ENCODE results near the gene MEGF9.
"Not testable (repeated sequence)": the region's sequence is repeated elsewhere in the genome, so short reads cannot be mapped to it uniquely, and the experiment has no call there.

MEGF9 gene

DNA sequence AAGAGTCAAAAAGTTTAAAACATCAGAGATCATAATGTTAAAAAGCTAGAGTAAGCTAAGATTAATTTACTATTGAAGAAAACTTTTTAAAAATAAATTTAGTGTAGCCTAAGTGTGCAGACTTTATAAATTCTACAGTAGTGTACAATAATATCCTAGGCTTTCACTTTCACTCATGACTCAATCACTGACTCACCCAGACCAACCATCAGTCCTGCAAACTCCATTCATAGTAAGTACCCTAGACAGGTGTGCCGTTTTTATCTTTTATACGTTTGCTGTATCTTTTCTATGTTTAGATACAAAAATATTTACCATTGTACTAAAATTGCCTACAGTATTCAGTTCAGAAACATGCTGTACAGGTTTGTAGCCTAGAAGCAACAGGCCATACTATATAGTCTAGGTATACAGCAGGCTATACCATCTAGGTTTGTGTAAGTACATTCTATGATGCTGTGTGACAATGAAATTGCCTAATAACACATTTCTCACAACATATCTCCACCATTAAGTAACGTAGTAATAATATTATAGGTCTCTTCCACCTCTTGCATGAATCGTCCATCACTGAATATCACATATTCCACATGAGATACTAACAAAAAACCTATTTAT is 59.2 kb downstream of the MEGF9 start:
- DNase-seq (ENCODE audit: low spot score): peak; percentile 5

DNA sequence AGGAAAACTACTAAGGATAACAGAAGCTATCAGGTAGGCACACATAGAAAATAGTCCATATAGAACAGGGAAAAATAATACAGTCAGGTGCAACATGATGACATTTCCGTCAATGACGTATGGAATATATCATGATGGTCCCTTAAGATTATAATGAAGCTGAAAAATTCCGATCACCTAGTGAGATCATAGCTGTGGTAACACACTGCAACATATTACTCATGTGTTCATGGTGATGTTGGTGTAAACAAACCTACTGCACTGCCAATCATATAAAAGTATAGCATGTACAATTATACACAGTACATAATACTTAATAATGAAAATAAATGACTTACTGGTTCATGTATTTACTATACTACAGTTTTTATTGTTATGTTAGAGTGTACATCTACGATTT is 60.0 kb downstream of the MEGF9 start:
- no peak for DNase-seq (ENCODE audit: low spot score)

GRCh38 chr9:120653762-120654161 is 60.5 kb downstream of the MEGF9 start:
- no peak for DNase-seq (ENCODE audit: low spot score)

DNA sequence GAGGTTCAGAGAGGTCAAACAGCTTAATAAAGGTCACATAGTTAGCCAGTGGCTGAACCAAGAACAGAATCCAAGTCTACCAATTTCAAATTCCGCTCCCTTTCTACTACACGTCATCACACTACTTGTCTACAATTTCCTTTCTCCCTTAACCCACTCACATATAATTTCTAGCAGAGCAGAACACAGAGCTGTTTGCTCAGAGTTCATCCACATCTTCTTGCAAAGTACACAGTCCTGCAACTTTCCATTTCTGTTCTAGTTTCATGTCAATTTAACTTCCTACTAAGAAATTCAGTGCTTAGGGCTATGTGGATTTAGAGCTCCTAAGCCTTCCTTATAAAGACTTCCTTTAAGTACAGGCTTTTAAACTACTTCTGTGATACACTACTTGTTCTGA is 61.3 kb downstream of the MEGF9 start:
- DNase-seq (ENCODE audit: low spot score): no peak

GRCh38 chr9:120650352-120650751 is 63.9 kb downstream of the MEGF9 start:
- no peak for DNase-seq (ENCODE audit: low spot score)

GRCh38 chr9:120648581-120649197 is 65.6 kb downstream of the MEGF9 start:
- no peak for DNase-seq (ENCODE audit: low spot score)

DNA sequence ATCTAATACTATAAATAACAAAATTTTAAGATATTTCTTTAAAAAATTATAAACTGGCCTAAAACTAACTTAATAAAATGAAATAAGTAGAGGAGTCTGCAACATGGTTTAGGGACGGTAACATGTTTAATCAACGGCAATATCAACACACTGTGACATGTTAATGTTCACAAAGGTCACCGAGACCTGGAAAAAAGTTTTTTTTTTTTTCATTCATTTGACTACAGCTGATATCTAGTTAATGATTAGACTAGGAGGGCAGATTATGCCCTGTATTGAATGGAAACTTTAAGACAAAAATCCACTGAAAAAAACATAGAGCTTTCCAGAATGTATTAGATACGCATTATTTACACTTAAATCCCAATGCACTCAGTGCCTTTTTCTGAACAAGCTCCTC is 67.3 kb downstream of the MEGF9 start:
- no peak for DNase-seq (ENCODE audit: low spot score)

DNA sequence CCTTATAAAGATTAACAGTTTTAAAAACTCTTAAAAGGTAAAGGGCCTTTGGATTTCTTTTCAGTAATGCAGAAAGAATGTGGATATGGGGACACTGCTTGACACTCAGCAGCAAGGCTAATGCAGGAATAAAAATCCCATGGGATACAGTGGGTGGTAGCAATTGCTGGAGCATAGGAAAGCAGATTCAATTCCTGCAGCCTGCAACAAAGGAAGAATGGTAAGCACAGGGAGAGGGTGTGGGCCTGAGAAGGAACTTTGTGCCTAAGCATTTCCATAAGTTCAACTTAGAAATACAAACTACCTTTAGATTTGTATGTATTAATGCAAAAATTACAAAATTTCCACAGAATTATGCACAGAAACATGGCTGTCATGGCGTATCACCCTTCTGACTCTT is 68.5 kb downstream of the MEGF9 start:
- DNase-seq (ENCODE audit: low spot score): peak; percentile 16

- DNase-seq (ENCODE audit: low spot score): no peak
Measured at GRCh38 chr9:120643061-120643460, 71.2 kb downstream of the MEGF9 start.

DNA sequence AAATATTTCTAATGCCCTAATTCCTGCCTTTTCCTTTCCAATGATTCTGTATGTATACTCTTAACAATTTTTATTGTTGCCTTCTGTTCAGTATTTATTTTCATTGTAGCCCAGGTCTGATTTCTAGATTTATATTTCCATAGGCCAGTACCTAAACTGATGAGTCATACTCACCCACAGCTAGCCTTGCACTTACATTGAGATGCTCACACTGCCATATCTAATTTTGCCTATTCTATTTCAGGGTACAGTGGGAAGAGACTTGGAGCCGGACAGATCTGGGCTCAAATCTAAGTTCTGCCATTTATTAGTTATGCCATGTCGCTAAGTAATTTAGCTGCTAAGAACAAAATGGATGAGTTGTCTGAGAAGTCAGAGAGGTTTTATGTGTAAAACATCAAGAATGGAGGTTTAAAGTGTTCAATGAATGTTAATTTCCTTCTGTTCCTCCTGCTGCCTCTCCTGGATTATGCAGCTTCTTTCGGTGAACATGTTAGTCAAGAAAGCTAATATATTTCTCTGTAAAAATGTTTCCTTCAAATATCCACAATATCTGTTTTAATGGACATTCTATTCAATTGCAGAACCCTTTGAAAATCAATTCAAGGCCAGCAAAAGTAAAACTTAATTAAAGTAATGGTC is 72.0 kb downstream of the MEGF9 start:
- no peak for DNase-seq (ENCODE audit: low spot score)

GRCh38 chr9:120640874-120641273 is 73.4 kb downstream of the MEGF9 start:
- DNase-seq (ENCODE audit: low spot score): not testable (repeated sequence)

- no peak for DNase-seq (ENCODE audit: low spot score)
Measured at GRCh38 chr9:120640380-120640779, 73.9 kb downstream of the MEGF9 start.

- no peak for DNase-seq (ENCODE audit: low spot score)
Measured at GRCh38 chr9:120637919-120638318, 76.4 kb downstream of the MEGF9 start.

- DNase-seq (ENCODE audit: low spot score): no peak
Measured at GRCh38 chr9:120636194-120636957, 77.9 kb downstream of the MEGF9 start.

DNA sequence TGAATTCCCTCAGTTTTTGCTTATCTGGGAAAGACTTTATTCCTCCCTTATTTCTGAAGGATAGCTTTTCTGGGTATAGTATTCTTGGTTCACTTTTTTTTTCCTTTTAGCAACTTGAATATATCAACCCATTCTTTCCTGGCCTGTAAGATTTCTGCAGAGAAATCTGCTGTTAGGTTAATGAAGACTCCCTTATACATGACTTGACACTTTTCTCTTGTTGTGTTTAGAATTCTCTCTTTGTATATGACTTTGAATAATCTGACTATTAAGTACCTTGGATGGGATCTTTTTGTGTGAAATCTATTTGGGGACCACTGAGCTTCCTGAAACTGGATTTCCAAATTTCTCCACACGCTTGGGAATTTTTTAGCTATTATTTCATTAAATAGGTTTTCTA is 79.3 kb downstream of the MEGF9 start:
- no peak for DNase-seq (ENCODE audit: low spot score)

DNA sequence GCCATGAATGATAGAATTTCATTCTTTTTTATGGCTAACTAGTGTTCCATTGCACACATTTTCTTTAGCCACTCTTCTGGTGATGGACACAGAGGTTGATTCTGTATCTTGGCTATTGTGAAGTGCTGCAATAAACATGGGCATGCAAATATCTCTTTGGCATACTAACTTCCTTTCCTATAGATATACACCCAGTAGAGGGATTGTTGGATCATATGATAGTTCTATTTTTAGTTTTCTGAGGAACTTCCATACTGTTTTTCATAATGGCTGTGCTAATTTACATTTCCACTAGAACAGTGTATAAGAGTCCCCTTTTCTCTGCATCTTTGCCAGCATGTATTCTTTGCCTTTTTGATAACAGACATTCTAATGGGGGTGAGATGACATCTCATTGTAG is 83.9 kb downstream of the MEGF9 start:
- DNase-seq (ENCODE audit: low spot score): no peak

DNA sequence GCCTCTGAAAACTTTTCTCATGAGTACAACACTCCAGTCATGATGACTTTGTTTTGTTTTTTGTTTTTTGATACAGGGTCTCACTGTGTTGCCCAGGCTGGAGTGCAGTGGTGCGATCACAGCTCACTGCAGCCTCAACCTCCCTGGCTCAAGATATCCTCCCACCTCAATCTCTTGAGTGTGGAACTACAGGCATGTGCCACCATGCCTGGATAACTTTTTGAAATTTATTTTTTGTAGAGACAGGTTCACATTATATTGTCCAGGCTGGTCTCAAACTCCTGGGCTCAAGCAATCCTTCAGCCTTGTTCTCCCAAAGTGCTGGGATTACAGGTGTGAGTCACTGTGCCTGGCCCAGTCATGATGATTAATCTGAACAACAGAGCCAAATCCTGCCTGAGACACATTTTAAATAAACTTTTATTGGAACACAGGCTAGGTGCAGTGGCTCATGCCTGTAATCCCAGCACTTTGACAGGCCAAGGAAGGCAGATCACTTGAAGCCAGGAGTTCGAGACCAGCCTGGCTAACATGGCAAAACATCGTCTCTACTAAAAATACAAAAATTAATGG is 85.3 kb downstream of the MEGF9 start:
- DNase-seq (ENCODE audit: low spot score): not testable (repeated sequence)

DNA sequence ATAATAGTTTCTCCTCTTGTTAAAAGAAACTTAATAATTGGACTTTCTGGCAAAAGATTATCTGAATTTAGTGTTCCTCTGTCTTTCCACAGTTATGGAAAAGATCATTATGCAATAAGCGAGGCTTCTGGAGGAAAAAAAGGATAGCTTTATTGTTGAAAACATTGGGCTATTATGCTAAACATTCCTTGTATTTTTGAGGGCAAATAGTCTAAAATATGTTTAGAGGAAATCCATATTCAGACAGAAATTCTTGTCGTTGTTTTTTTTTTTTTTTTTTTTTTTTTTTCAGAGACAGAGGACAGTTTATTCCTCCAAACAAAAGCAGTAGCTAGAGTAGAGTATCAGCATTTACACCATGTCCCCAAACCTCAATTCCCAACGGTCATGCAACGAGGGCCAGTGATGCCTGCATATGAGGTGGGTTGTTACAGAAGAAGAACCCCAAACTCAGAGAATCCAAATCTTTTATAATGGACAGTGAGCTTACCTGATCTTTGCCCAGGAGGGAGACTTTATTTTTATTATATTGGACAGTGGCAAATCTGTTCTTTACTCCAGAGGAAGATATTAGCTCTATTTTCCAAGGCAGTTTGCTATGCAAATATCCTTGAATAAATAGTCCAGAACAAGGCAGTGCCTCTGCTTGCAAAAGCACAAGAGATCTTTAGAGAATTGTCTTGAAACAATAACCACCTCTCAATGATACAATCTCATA is 85.9 kb downstream of the MEGF9 start:
- DNase-seq (ENCODE audit: low spot score): no peak

DNA sequence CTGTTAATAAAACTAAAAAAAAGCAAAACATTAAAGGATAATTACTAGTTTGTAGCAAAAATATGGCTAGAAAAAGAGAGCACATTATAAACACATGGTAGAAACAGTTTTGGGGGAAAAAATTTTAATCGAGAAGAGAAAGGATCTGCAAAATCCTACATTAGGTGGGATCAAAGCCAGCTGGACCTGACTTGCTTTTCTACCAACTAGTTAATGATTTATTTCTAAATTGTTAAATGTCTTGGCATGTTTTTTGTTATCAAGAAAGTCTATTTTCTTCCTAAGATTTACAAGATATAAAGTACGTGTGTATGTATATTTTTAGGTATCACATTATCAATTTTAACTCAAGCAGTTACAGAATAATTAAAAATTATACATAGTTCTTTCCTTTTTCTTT is 87.2 kb downstream of the MEGF9 start:
- no peak for DNase-seq (ENCODE audit: low spot score)

DNA sequence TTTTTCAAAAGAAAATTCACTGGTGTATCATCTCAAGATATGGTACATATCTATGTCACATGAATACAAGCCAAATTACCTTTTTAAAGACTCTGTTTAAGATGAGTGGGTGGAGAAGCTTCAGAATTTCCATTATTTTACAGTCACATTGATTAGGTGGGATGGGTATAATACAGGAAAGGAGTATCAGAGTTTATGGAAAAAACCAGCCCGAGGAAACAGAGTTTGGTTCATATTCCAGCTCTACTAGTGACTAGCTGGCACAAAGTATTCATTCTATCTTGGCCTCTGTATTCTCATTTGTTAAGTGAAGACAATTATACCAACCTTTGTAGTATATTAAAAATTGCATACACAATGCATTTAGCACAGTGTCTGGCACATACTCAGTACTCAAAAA is 87.8 kb downstream of the MEGF9 start:
- DNase-seq (ENCODE audit: low spot score): no peak

- no peak for DNase-seq (ENCODE audit: low spot score)
Measured at GRCh38 chr9:120625222-120625621, 89.0 kb downstream of the MEGF9 start.

- DNase-seq (ENCODE audit: low spot score): no peak
Measured at GRCh38 chr9:120622790-120623189, 91.5 kb downstream of the MEGF9 start.
